Common myeloid progenitor, CD34-positive (primary cell): ENCODE results near the gene ANGPT4.

Experiments used
- CTCF ChIA-PET: fragments of 350-600 bp; sonication (Branson Sonifier 250); formaldehyde crosslinking; loops from one replicate; lab custom pipeline; 2021; ENCODE audit warnings: antibody characterized with exemption; lab: Charles Lee
- POLR2A ChIA-PET: fragments of 350-600 bp; sonication (Branson Sonifier 250); formaldehyde crosslinking; loops from one replicate; lab custom pipeline; 2021; ENCODE audit warnings: antibody characterized with exemption; lab: Charles Lee
- DNase-seq, 3 donors: peaks; one replicate each; pipeline versions ENCODE4 v3.0.0 to v3.0.0-alpha.2; 2013
- H3K27ac ChIP-seq, 2 experiments: 1 replicate in 1 of 2; 2 replicates in 1 of 2; pipeline ENCODE4 v1.7.0; 2013; ENCODE audit warnings: inconsistent platforms in 2 of 2, low read length in 2 of 2, mild to moderate bottlenecking in 2 of 2, low read depth in 1 of 2, moderate library complexity in 1 of 2; ENCODE audit not compliant: severe bottlenecking in 2 of 2, insufficient read depth in 1 of 2, poor library complexity in 1 of 2
- H3K27me3 ChIP-seq, 5 experiments: replicated peaks in 2 of 5; 1 replicate in 3 of 5; 2 replicates in 2 of 5; pipeline versions ENCODE4 v1.6.1 to v1.7.0; 2013; ENCODE audit warnings: low read length in 4 of 5, mild to moderate bottlenecking in 2 of 5, moderate library complexity in 2 of 5, inconsistent platforms in 1 of 5; ENCODE audit not compliant: insufficient read depth in 5 of 5, control insufficient read depth in 4 of 5
- H3K36me3 ChIP-seq, 4 experiments: 1 replicate in 2 of 4; 2 replicates in 2 of 4; pipeline versions ENCODE4 v1.6.1 to v1.7.0; 2013; ENCODE audit warnings: low read length in 3 of 4, control low read depth in 1 of 4, mild to moderate bottlenecking in 1 of 4; ENCODE audit not compliant: control insufficient read depth in 4 of 4, insufficient read depth in 4 of 4
- H3K4me1 ChIP-seq, 4 experiments: 1 replicate in 3 of 4; 2 replicates in 1 of 4; pipeline versions ENCODE4 v1.6.1 to v1.7.1; 2013; ENCODE audit warnings: low read length in 3 of 4, mild to moderate bottlenecking in 3 of 4, control low read depth in 1 of 4, inconsistent platforms in 1 of 4, moderate library complexity in 1 of 4; ENCODE audit not compliant: control insufficient read depth in 4 of 4, insufficient read depth in 4 of 4; ENCODE audit errors: control extremely low read depth in 1 of 4
- H3K4me3 ChIP-seq, 7 experiments: 1 replicate in 4 of 7; 2 replicates in 3 of 7; pipeline versions ENCODE4 v1.5.1 to v1.7.0; 2013; ENCODE audit warnings: mild to moderate bottlenecking in 7 of 7, low read length in 6 of 7, moderate library complexity in 6 of 7, inconsistent platforms in 2 of 7, low read depth in 2 of 7, control low read depth in 1 of 7; ENCODE audit not compliant: insufficient read depth in 4 of 7, control insufficient read depth in 1 of 7; ENCODE audit errors: extremely low read depth in 1 of 7
- H3K9me3 ChIP-seq, 5 experiments: 1 replicate in 4 of 5; 2 replicates in 1 of 5; pipeline versions ENCODE4 v1.6.1 to v1.7.1; 2013; ENCODE audit warnings: low read length in 4 of 5, mild to moderate bottlenecking in 2 of 5, inconsistent platforms in 1 of 5, low read depth in 1 of 5, moderate library complexity in 1 of 5; ENCODE audit not compliant: control insufficient read depth in 4 of 5, insufficient read depth in 2 of 5; ENCODE audit errors: control extremely low read depth in 1 of 5
- WGBS: methylation state at CpG from one replicate; pipeline ENCODE4 v1.1.5; 2013; ENCODE audit not compliant: insufficient coverage; 5-methylcytosine and 5-hydroxymethylcytosine counted together

ANGPT4 gene

DNA sequence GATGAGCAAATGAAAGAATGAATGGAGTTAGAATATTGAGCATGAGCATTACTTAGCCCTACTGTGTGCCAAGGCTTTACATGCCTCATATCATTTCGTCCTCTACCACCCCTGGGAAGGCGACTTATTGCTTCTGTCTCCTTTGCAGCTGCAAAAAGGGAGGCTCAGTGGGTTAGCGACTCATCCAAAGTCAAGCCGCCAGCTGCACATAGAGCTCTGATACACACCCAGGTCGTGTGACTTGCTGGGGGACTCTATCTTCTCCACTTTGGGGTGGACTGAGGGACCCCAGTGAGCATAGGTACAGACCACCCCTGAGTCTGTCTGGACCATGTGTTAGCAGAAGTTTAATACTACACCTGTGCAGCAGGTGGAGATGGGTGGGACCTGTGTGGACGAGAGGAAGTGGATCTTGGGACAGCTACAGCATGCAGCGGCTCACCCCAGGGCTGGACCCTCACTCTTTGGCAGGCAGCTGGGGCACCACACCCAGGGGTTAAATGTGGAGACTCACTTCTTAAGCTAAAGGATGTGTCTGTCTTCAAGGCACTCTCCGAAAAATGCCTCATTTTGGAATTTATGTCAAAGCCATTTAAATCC is 36.2 kb upstream of the ANGPT4 start:
- no peaks in the 10 kb centered on the region for H3K36me3 ChIP-seq
- CTCF ChIA-PET: interaction anchor here (0.7 to 4.6 kb wide), 5 partner anchors 9 to 137 kb away, joined by 3 to 18 read pairs (median 3); no protein-coding TSS in a partner anchor
- POLR2A ChIA-PET: no interaction called here

DNA sequence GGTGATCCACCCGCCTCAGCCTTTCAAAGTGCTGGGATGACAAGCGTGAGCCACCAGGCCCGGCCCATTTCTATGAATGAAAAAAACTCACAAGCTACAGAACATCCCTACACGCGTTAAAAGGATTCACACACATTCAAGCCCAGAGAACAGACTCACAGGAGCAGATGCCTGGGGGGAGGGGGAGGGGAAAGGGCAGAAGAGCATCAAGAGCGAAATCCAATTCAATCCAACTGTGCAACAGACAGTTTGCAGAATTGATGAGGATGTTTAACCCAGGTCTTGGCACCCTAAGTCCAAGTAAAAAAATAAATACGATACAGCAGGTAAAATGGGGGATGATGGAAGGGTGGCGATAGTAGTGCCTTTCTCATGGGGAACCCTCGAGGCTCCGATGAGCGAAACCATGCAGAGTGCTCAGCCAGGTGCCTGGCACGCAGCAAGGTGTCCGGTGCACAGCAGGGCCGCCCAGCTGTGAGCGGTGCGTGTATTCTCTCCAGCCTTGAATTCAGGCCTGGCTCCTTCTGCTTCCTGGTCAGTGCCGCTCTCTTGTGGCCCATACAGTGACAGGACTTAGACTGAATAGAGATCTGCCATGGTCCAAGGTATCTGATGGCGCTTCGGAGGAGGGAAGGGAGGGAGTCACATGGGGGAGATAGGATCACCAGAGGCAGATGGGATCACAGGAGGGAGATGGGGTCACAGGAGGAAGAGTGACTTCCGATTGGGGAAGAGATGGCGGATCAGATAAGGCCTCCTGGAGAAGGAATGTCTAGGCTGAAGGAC is 35.4 kb upstream of the ANGPT4 start:
- Histone ChIP-seq H3K4me1 (peaks cover 0 to 2% (median 0%) of the 10 kb centered on the region in 4 experiments), H3K27me3 (peaks cover 0 to 14% (median 4%) of the 10 kb centered on the region in 5 experiments), H3K27ac (no peak overlapping the region), H3K9me3 (peaks cover 0 to 3% (median 0%) of the 10 kb centered on the region in 5 experiments), H3K4me3 (no peak overlapping the region), H3K36me3 (no peaks in the 10 kb centered on the region)
- DNase-seq: no peak
- POLR2A ChIA-PET: no interaction called here
- CTCF ChIA-PET: interaction anchor here (0.8 to 4.6 kb wide), 4 partner anchors 10 to 136 kb away, joined by 3 to 18 read pairs (median 4); no protein-coding TSS in a partner anchor
- WGBS: 87% methylated on average over 16 of the region's 21 CpGs

More for the DNA sequence above, 36.2 kb upstream of the ANGPT4 start:
- WGBS: 92% methylated on average over 7 of the region's 8 CpGs
- peaks cover 0 to 3% (median 0%) of the 10 kb centered on the region in 5 experiments for H3K9me3 ChIP-seq
- H3K27me3 ChIP-seq: peaks cover 0 to 14% (median 4%) of the 10 kb centered on the region in 5 experiments
- no peak for DNase-seq
- peaks cover 0 to 2% (median 0%) of the 10 kb centered on the region in 4 experiments for H3K4me1 ChIP-seq
- no peak overlapping the region for H3K4me3 ChIP-seq
- no peak overlapping the region for H3K27ac ChIP-seq

DNA sequence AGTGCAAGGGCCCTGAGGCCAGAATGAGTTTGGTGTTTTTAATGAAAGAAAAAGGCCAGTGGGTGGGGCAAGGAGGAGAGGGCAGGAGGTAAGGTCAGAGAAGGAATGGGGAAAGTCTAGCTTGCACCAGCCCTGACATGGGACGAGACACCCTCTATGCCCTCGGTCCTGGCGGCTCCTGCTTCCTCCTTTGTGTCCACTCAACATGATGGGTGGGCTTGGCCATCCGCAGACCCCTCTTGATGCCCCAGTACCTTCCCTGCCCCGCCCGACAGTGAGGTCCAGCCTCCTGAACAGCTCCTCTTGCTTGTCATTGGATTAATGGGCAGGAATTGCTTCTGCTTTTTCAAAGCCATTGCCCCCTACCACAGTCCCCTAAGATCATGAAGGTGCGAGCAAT is 33.6 kb upstream of the ANGPT4 start:
- H3K27me3 ChIP-seq: peaks cover 0 to 6% (median 0%) of the 10 kb centered on the region in 5 experiments
- no peak overlapping the region for H3K27ac ChIP-seq
- DNase-seq: no peak
- H3K36me3 ChIP-seq: no peaks in the 10 kb centered on the region
- ChIA-PET CTCF (interaction anchor here (0.8 to 4.6 kb wide), 2 partner anchors 32 to 134 kb away, joined by 4 to 18 read pairs; no protein-coding TSS in a partner anchor), POLR2A (no interaction called here)
- 96% methylated on average over 6 of the region's 7 CpGs for WGBS
- H3K4me3 ChIP-seq: no peak overlapping the region
- peaks cover 0 to 2% (median 0%) of the 10 kb centered on the region in 4 experiments for H3K4me1 ChIP-seq
- H3K9me3 ChIP-seq: peaks cover 0 to 3% (median 0%) of the 10 kb centered on the region in 5 experiments

DNA sequence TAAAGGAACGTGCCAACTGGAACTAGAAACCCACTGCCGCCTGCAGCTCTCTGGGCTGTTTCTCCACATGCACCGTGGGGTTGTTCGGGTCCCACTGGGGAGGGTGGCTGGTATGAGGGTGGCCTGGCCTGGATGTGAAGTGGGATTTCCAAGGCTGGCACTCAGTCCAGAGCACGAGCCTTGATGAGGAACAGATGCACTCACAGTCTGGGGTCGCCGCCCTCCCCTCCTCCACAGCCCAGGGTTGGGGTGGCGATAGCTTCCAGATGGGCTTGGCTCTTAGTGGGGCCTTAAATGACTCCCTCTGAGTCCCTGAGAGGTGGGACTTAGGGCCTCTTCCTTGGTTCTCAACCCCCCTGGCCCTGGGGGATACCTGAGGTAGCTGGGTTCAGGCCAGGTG is 30.7 kb upstream of the ANGPT4 start:
- no peaks in the 10 kb centered on the region for H3K4me1 ChIP-seq
- H3K9me3 ChIP-seq: peaks cover 0 to 3% (median 0%) of the 10 kb centered on the region in 5 experiments
- no peak for DNase-seq
- H3K27ac ChIP-seq: no peak overlapping the region
- peaks cover 0 to 2% (median 0%) of the 10 kb centered on the region in 5 experiments for H3K27me3 ChIP-seq
- WGBS: 98% methylated on average over 5 of the region's 8 CpGs
- no peaks in the 10 kb centered on the region for H3K36me3 ChIP-seq
- no peak overlapping the region for H3K4me3 ChIP-seq
- ChIA-PET CTCF (interaction anchor here (0.6 to 1.1 kb wide), 3 partner anchors 9 to 24 kb away, joined by 3 to 7 read pairs (median 4); no protein-coding TSS in a partner anchor), POLR2A (no interaction called here)

DNA sequence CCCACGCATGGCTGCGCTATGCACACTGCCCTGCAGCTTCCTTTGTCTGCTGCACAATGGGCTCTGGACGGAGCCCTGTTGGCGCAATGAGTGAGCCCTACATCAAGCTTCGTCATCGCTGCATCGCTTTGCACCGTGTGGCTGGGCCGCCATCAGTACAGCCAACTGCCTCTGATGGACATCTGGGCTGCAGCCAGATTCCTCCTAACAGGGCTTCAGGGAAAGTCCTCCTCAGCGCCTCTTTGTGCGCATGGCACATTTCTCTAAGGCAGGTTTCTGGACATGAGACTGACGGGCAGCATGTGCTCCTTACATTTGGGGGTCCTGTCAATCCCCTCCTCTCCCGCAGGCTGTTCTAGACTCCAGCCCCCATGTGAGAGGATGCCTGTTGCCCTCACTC is 29.7 kb upstream of the ANGPT4 start:
- Histone ChIP-seq H3K36me3 (no peaks in the 10 kb centered on the region), H3K27ac (no peak overlapping the region), H3K4me1 (no peaks in the 10 kb centered on the region), H3K4me3 (no peak overlapping the region), H3K9me3 (peaks cover 0 to 3% (median 0%) of the 10 kb centered on the region in 5 experiments), H3K27me3 (peaks cover 0 to 2% (median 0%) of the 10 kb centered on the region in 5 experiments)
- POLR2A ChIA-PET: no interaction called here
- CTCF ChIA-PET: interaction anchor here (1.1 kb wide), 1 partner anchor 10 kb away, joined by 7 read pairs; no protein-coding TSS in a partner anchor
- 95% methylated on average over 13 of the region's 13 CpGs for WGBS
- DNase-seq: no peak

DNA sequence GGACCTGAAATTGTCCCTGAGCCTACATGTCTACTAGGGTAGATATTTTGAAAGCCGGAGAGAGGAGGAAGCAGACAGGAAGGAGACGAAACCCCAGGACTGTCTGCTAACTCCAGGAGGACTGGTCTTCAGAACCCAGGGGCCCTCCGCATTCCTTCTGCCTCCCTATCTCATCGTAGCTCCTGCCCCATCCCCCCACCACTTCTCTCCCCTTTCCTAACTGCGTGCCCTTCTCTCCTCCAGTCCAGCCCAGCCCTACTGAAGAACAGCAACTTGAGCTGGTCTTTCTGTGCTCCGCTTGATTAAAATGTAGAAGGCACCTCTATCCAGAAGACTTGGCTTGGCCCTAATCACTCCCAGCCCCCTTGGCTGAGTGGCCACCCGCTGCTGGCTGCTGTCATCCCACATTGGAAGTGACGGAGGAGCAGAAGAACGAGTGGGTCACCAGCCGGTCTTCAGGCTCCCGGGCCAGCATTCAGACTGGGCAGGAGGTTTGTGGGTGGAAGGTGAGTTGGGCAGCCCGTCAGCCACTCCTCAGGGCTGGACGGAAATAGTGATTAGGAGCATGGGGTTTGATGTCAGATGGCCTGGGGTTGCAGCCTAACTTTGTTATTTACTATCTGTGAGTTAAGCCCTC is 28.8 kb upstream of the ANGPT4 start:
- Histone ChIP-seq H3K9me3 (peaks cover 0 to 3% (median 0%) of the 10 kb centered on the region in 5 experiments), H3K27ac (no peak overlapping the region), H3K27me3 (peaks cover 0 to 2% (median 0%) of the 10 kb centered on the region in 5 experiments), H3K4me3 (no peak overlapping the region), H3K4me1 (no peaks in the 10 kb centered on the region), H3K36me3 (no peaks in the 10 kb centered on the region)
- no peak for DNase-seq
- CTCF ChIA-PET: interaction anchor here (1.2 kb wide), 1 partner anchor 11 kb away, joined by 3 read pairs; no protein-coding TSS in a partner anchor
- 87% methylated on average over 12 of the region's 13 CpGs for WGBS
- POLR2A ChIA-PET: no interaction called here
